Tibial nerve (tissue), 4 donors: ENCODE results near the gene ALDH4A1. TPM values are rescaled to one million over a fixed set of nuclear protein-coding genes. Genes with fewer than 3 reads are reported as not detected.

Experiments
- DNase-seq, 2 donors: peaks; one replicate each; pipeline ENCODE4 v3.0.0-alpha.2; 2019; ENCODE audit warnings: low spot score in 2 of 2
- H3K27ac ChIP-seq, 4 donors: fragments of 200-600 bp; sonication (generic) in 3 of 4; one replicate each; pipeline ENCODE4 v1.5.1; 2017 to 2019; ENCODE audit warnings: mild to moderate bottlenecking in 1 of 4
- H3K27me3 ChIP-seq, 2 donors: fragments of 200-600 bp; sonication (generic) in 1 of 2; one replicate each; pipeline versions ENCODE4 v1.5.1 to v1.6.0; 2017 to 2019
- H3K36me3 ChIP-seq, 3 donors: fragments of 200-600 bp; sonication (generic); one replicate each; pipeline ENCODE4 v1.5.1; 2018 to 2019
- H3K4me1 ChIP-seq, 4 donors: fragments of 200-600 bp; sonication (generic) in 3 of 4; one replicate each; pipeline ENCODE4 v1.5.1; 2017 to 2019
- H3K4me3 ChIP-seq, 4 donors: fragments of 200-600 bp; sonication (generic) in 3 of 4; one replicate each; pipeline ENCODE4 v1.5.1; 2017 to 2019; ENCODE audit warnings: mild to moderate bottlenecking in 1 of 4, moderate library complexity in 1 of 4
- H3K9me3 ChIP-seq, 4 donors: fragments of 200-600 bp; sonication (generic) in 3 of 4; one replicate each; pipeline ENCODE4 v1.5.1; 2017 to 2019
- EP300 ChIP-seq, 2 donors: sonication (generic); formaldehyde crosslinking; IDR thresholded peaks; one replicate each; pipeline ENCODE4 v1.6.1; 2017; ENCODE audit warnings: antibody characterized with exemption in 2 of 2, mild to moderate bottlenecking in 1 of 2
- POLR2A ChIP-seq, 2 donors: fragments of 450-650 bp; IDR thresholded peaks; one replicate each; pipeline ENCODE4 v1.6.1; 2017; ENCODE audit warnings: antibody characterized with exemption in 2 of 2, mild to moderate bottlenecking in 2 of 2, moderate library complexity in 2 of 2
- WGBS, 2 donors: methylation state at CpG; one replicate each; pipeline ENCODE4 v1.1.5; 2018; 5-methylcytosine and 5-hydroxymethylcytosine counted together
- total RNA-seq, 4 donors: library from RNA; depleted of rRNA; stranded (reverse); fragments of >200 nt; gene quantifications; one replicate each; pipeline ENCODE4 v1.1.0, GENCODE V29; 2016
- TF ChIP-seq, protein P1 (sequence below), 5 experiments: fragments of 200-600 bp in 3 of 5; fragments of 450-650 bp in 2 of 5; sonication (generic) in 3 of 5; IDR thresholded peaks; one replicate each; pipeline ENCODE4 v1.5.1; 2016 to 2019; ENCODE audit warnings: antibody characterized with exemption in 5 of 5, mild to moderate bottlenecking in 3 of 5, moderate library complexity in 2 of 5

ALDH4A1 gene
- total RNA-seq, 4 donors from 2014 or later, result 31.2 to 42.0 (median 35.3) TPM

DNA sequence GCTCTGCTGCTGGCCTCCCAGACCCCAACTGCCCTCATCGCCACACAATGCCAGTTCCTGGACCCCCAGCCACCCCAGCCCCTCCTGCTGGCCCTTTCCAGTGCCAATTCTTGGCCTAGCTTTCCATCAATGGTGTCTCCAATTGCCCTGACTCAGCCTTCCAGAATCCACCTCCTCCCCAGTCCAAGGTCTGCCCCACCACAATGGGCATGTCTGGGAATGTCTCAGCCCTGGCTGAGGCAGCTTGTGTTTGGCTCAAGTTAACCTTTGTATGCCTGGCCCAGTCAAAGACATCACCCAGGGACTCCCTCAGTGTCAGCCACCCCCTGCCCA, 16.4 kb downstream of the ALDH4A1 start:
- H3K4me1 ChIP-seq, result peaks cover 0 to 13% (median 7%) of the 10 kb centered on the region in 4 donors
- H3K9me3 ChIP-seq, result no peaks in the 10 kb centered on the region
- H3K4me3 ChIP-seq, result no peak overlapping the region
- whole genome bisulfite sequencing, 2 donors, result 83 to 94% methylated on average over 1 of the region's 1 CpG
- H3K27ac ChIP-seq, result no peak overlapping the region
- H3K36me3 ChIP-seq, result peaks cover 0 to 72% (median 0%) of the 10 kb centered on the region in 3 donors
- TF ChIP-seq EP300 (IDR thresholded peaks at IDR 0.05) (no peak), POLR2A (IDR thresholded peaks at IDR 0.05) (no peak)
- TF ChIP-seq, protein P1, sequence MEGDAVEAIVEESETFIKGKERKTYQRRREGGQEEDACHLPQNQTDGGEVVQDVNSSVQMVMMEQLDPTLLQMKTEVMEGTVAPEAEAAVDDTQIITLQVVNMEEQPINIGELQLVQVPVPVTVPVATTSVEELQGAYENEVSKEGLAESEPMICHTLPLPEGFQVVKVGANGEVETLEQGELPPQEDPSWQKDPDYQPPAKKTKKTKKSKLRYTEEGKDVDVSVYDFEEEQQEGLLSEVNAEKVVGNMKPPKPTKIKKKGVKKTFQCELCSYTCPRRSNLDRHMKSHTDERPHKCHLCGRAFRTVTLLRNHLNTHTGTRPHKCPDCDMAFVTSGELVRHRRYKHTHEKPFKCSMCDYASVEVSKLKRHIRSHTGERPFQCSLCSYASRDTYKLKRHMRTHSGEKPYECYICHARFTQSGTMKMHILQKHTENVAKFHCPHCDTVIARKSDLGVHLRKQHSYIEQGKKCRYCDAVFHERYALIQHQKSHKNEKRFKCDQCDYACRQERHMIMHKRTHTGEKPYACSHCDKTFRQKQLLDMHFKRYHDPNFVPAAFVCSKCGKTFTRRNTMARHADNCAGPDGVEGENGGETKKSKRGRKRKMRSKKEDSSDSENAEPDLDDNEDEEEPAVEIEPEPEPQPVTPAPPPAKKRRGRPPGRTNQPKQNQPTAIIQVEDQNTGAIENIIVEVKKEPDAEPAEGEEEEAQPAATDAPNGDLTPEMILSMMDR (IDR thresholded peaks at IDR 0.05), result no peak
- no peaks in the 10 kb centered on the region for H3K27me3 ChIP-seq
- no peak for DNase-seq

DNA sequence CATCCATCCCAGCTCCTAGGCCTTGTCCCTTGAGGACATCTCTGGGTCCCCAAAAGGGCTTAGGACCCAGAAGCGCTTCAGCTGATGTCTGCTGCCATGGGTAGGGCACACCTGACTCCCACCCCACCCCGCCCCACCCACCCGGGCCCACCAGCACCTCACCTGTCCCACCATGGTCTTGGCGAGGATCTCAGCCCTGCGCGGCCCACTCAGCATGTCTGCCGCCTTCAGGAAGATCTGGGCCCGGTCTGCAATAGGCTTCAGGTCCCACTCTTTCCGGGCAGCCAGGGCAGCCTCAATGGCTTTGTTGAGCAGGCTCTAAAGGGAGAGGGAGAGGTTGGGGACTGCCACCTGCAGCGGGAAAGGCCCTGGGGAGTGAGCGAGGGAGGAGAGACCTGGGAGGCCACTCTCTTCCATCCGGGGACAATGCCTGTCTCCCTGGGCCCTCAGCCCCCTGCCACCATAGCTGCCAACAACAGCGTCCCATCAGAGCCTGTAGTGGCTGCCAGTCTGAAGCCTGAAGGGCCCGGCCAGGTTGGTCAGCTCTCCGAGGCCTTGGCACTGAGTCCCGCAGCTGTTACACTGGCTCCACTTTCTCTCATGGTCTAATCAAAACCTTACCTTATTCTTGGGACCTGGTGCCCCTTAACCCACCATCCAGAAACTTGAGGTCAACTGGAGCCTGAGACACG, 16.9 kb downstream of the ALDH4A1 start:
- H3K4me3 ChIP-seq, result no peak overlapping the region
- peaks cover 0 to 77% (median 0%) of the 10 kb centered on the region in 3 donors for H3K36me3 ChIP-seq
- H3K27me3 ChIP-seq, result no peaks in the 10 kb centered on the region
- TF ChIP-seq, protein P1 (IDR thresholded peaks at IDR 0.05), result no peak
- TF ChIP-seq EP300 (IDR thresholded peaks at IDR 0.05) (no peak), POLR2A (IDR thresholded peaks at IDR 0.05) (no peak)
- no peak for DNase-seq
- H3K4me1 ChIP-seq, result peaks cover 0 to 8% (median 3%) of the 10 kb centered on the region in 4 donors
- H3K9me3 ChIP-seq, result no peaks in the 10 kb centered on the region
- 88 to 89% methylated on average over 7 to 17 of the region's 17 CpGs for WGBS, 2 donors
- H3K27ac ChIP-seq, result no peak overlapping the region

DNA sequence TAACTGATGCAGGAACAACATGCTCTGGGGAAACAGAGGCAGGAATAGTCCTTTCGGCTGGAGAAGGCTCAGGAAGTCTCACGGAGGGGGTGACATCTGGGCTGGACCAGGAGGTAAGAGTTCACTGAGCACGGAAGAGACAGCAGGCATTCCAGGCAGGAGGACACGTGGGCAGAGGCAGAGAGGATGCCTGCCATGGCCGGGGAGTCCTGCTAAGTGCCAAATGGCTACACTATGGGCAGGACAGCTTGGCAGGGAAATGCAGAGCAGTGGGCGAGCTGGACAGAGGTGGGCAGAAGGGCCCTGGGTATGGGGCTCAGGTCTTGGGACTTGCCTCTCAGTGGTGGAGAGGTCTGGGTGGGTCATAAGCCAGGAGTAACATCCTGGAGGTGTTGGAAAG, 17.6 kb downstream of the ALDH4A1 start:
- Histone ChIP-seq H3K4me1 (peaks cover 0 to 2% (median 0%) of the 10 kb centered on the region in 4 donors), H3K27me3 (no peaks in the 10 kb centered on the region), H3K36me3 (peaks cover 0 to 83% (median 0%) of the 10 kb centered on the region in 3 donors), H3K9me3 (no peaks in the 10 kb centered on the region), H3K27ac (no peak overlapping the region), H3K4me3 (no peak overlapping the region)
- DNase-seq, result no peak
- TF ChIP-seq, protein P1 (IDR thresholded peaks at IDR 0.05), result no peak
- TF ChIP-seq POLR2A (IDR thresholded peaks at IDR 0.05) (no peak), EP300 (IDR thresholded peaks at IDR 0.05) (no peak)
- WGBS, 2 donors, result 79 to 83% methylated on average over 6 of the region's 6 CpGs

DNA sequence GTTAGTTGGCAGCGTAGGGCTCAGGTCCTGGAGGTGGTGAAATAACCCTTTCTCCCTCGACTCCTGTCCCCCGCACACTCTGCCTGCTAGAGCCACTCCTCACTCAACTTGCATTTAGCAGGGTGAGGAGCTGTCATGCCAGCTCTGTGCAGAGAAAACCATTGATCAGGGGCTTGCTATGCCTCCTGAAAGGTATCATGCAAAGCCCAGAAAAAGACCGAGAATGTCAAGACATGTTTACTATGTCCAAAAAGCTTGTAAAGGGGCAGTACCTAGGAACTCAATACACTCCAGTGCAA, 18.0 kb downstream of the ALDH4A1 start:
- no peaks in the 10 kb centered on the region for H3K9me3 ChIP-seq
- H3K27ac ChIP-seq, result no peak overlapping the region
- H3K36me3 ChIP-seq, result peaks cover 0 to 84% (median 0%) of the 10 kb centered on the region in 3 donors
- H3K4me3 ChIP-seq, result no peak overlapping the region
- H3K4me1 ChIP-seq, result no peaks in the 10 kb centered on the region
- no peaks in the 10 kb centered on the region for H3K27me3 ChIP-seq
- DNase-seq, result no peak
- 59 to 70% methylated on average over 4 of the region's 4 CpGs for WGBS, 2 donors
- TF ChIP-seq POLR2A (IDR thresholded peaks at IDR 0.05) (no peak), EP300 (IDR thresholded peaks at IDR 0.05) (no peak)
- TF ChIP-seq, protein P1 (IDR thresholded peaks at IDR 0.05), result no peak

DNA sequence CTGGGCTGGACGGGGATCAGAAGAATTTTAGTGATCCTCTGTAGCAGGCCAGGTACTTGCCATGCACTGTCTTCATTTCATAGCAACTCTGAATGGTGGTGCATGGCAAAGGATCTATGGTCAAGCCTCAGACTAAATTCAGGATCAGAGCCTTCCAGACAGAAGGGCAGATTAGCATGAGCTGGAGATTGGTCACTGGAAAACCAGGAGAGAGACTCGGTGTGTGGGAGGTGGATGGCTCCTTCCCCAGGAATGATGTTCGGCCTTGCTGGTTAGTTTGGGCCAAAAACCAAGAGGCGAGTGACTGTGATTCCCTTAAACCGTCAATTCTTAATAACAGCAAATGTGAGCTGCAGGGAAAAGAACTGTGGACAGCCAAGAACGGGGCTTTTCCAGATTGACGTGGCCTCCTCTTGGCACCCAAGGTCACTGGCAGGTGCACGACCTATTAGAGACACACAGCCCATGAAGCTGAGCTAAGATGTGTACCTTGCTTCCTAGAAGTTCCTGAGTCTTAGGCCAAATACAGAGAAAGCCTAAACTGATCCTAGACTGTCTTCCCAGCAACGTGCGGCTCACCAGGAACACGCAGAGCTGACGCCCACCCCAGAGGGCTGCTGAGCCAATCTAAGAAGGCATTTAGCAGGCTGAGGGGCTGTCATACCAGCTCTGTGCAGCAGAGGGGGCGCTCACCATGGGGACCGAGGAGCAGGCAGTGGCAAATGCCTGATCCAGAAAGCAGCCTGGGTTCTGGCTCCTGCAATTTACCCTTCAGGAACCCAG, 18.5 kb downstream of the ALDH4A1 start:
- no peak for TF ChIP-seq EP300 (IDR thresholded peaks at IDR 0.05)
- TF ChIP-seq, protein P1 (IDR thresholded peaks at IDR 0.05), result peak; percentile 78 to 94 (median 86)
- H3K27ac ChIP-seq, result no peak overlapping the region
- WGBS, 2 donors, result 50 to 56% methylated on average over 12 to 14 of the region's 14 CpGs
- peak; percentile 61 to 85 for DNase-seq
- no peaks in the 10 kb centered on the region for H3K4me1 ChIP-seq
- no peaks in the 10 kb centered on the region for H3K27me3 ChIP-seq
- H3K9me3 ChIP-seq, result no peaks in the 10 kb centered on the region
- H3K4me3 ChIP-seq, result no peak overlapping the region
- H3K36me3 ChIP-seq, result peaks cover 0 to 89% (median 0%) of the 10 kb centered on the region in 3 donors
